ENCODE measurements around the gene RASSF4. TPM values are rescaled to one million over a fixed set of nuclear protein-coding genes. Genes with fewer than 3 reads are reported as not detected.
A peak's percentile ranks its signal among the peaks of the same experiment; 100 is the strongest.

RASSF4 gene
- total and polyA plus RNA-seq, 4 experiments from 2014 or later, result 0.08 to 1.8 (median 0.92) TPM

DNA sequence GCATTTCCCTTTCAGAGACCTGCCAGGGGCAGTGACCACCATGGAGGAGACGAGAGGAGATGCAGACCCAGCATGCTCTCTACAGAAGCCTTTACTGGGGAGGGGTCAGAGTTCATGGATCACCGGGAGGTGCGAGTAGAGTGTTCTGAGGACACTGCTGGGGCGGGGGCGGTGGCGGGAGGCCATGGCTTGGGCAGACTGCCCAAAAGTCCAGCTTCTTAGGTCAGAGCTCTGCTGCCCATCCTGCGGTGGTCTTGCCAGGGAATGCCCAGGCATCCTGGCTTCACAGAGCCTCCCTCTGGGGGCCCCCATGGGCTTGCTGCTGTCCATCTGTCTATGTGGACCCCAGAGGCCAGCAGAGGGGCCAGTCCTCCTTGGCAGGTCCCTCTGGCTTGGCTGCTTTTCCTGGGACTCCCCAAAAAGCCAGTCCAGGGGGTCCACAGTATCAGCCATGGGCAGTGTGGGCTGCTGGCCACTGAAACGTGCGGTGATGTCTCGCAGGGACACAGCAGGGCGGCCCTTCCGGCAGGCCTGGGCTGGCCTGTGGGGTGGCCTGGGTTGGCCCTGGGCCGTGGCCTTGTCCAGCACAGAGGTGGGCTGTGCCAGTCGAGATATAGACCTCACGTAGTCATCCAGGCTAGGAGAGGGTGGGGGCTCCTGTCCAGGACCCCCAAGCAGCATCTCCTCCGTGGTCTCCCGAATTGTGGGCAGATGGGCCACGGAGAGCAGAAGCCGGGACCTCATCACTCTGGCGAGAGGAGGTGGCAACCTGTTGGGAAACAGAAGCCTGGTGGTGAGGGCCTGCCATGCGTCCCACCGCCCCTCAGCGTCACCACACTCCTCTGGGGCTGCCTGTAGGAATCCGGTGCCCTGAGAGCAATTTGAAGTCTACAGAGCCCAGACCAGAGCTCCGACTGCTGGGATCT is 17.9 kb downstream of the RASSF4 start:
- Histone ChIP-seq H3K36me3 (ENCODE audit: insufficient read depth, low read length) (no peaks in the 10 kb centered on the region), H3K27me3 (ENCODE audit: insufficient read depth, low read length) (no peaks in the 10 kb centered on the region), H3K4me3 (ENCODE audit: low read length in 2 of 2) (no peak overlapping the region), H3K27ac (ENCODE audit: low read depth, low read length) (no peak overlapping the region), H3K4me1 (ENCODE audit: insufficient read depth, low read length) (peaks cover 17% of the 10 kb centered on the region), H3K9me3 (ENCODE audit: control insufficient read depth in 1 of 2, low read length in 2 of 2) (no peaks in the 10 kb centered on the region)
- no peaks in the 10 kb centered on the region for H3K27me3 Mint-ChIP-seq
- H3K4me1 Mint-ChIP-seq, result peaks cover 0 to 9% (median 3%) of the 10 kb centered on the region in 4 donors
- H3K9me3 Mint-ChIP-seq, result no peaks in the 10 kb centered on the region
- intact Hi-C loops (cut with micrococcal nuclease), result loop anchor here (10.0 kb wide), 1 partner anchor 113 kb away; no protein-coding TSS in a partner anchor
- no peak overlapping the region for H3K4me3 Mint-ChIP-seq
- ChIA-PET CTCF (ENCODE audit: partially characterized antibody) (interaction anchor here (1.1 to 2.5 kb wide), 2 partner anchors 26 to 45 kb away, joined by 4 to 25 read pairs; no protein-coding TSS in a partner anchor), POLR2A (ENCODE audit: partially characterized antibody) (no interaction called here)
- DNase-seq, result no peak
- no peak overlapping the region for H3K27ac Mint-ChIP-seq
- no peaks in the 10 kb centered on the region for H3K36me3 Mint-ChIP-seq

DNA sequence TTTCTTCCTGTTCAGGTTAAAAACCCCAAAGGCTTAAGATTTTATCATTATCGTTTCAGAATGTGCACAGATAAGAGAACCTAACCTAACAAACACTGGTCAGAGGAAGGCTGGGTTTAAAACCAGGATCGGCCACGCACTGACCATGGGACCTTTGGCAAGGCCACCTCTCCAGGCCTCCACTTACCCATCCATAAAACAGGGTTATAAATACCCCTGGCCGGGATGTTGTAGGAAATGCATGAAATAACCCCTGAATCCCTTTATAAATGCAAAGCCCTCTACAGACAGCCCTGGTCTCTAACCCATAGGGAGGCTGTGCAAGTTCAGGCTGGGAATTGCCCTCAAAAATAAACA is 18.6 kb downstream of the RASSF4 start:
- Mint-ChIP-seq H3K9me3 (no peaks in the 10 kb centered on the region), H3K27me3 (no peaks in the 10 kb centered on the region), H3K36me3 (no peaks in the 10 kb centered on the region), H3K4me3 (no peak overlapping the region), H3K27ac (no peak overlapping the region), H3K4me1 (peaks cover 0 to 9% (median 3%) of the 10 kb centered on the region in 4 donors)
- ChIA-PET POLR2A (ENCODE audit: partially characterized antibody) (no interaction called here), CTCF (ENCODE audit: partially characterized antibody) (interaction anchor here (1.0 to 2.5 kb wide), 3 partner anchors 22 to 45 kb away, joined by 3 to 25 read pairs (median 4); no protein-coding TSS in a partner anchor)
- Histone ChIP-seq H3K9me3 (ENCODE audit: control insufficient read depth in 1 of 2, low read length in 2 of 2) (no peaks in the 10 kb centered on the region), H3K27ac (ENCODE audit: low read depth, low read length) (no peak overlapping the region), H3K4me1 (ENCODE audit: insufficient read depth, low read length) (peaks cover 17% of the 10 kb centered on the region), H3K27me3 (ENCODE audit: insufficient read depth, low read length) (no peaks in the 10 kb centered on the region), H3K36me3 (ENCODE audit: insufficient read depth, low read length) (no peaks in the 10 kb centered on the region), H3K4me3 (ENCODE audit: low read length in 2 of 2) (no peak overlapping the region)
- intact Hi-C loops (cut with micrococcal nuclease), result loop anchor here (10.0 kb wide), 1 partner anchor 113 kb away; no protein-coding TSS in a partner anchor
- DNase-seq, result no peak

DNA sequence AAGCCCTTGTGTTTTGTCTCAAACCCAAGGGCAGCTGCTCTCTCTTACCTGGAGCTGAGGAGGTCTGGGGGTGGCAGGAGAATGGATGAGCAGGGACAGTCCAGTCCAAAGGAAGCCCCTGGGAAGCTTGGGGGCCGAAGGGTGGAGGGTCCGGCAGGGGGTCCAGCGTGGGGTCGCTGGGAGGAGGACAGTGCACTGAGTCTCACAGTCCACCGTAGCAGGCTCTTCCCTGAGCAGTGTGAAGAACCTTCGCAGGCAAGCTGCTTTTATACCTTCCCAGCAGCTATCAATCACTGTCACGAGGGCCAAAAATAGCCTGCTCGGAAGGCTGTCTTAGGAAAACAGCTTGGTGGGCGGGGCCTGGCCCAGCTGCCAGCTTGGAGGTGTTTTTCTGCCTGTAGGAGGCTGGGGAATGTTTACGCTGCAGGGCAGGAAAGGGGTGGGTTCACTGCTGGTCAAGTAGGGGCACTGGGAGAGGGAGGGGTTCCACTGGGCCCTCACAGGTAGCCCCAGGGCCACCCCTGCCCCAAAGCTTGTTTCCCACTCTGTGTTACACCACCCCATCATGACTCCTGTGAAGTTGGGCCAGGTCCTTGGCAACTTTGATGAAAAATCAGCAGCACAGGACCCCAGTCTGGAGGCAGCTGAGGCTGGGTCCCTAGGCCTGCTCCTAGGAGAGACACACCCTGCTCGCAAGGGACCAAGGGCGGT is 19.1 kb downstream of the RASSF4 start, which contains the start of gene DEPP1:
Gene DEPP1 (minus strand): TSS at position 240 of the 711 bp plus-strand sequence. CDS start 779 bp downstream, outside the sequence.
- ChIA-PET CTCF (ENCODE audit: partially characterized antibody) (interaction anchor here (1.0 to 2.5 kb wide), 3 partner anchors 21 to 46 kb away, joined by 3 to 25 read pairs (median 4); no protein-coding TSS in a partner anchor), POLR2A (ENCODE audit: partially characterized antibody) (no interaction called here)
- no peak within 1 kb of the TSS for H3K27ac ChIP-seq (ENCODE audit: low read depth, low read length)
- peaks cover 0 to 9% (median 3%) of the 10 kb centered on the region in 4 donors for H3K4me1 Mint-ChIP-seq
- no peaks in the 10 kb centered on the region for H3K27me3 ChIP-seq (ENCODE audit: insufficient read depth, low read length)
- H3K9me3 ChIP-seq (ENCODE audit: control insufficient read depth in 1 of 2, low read length in 2 of 2), result no peaks in the 10 kb centered on the region
- H3K4me3 Mint-ChIP-seq, result no peak within 1 kb of the TSS
- peak within 1 kb of the TSS in 1 of 7 donors; percentile 15 for H3K27ac Mint-ChIP-seq
- intact Hi-C loops (cut with micrococcal nuclease), result loop anchor here (10.0 kb wide), 1 partner anchor 114 kb away; no protein-coding TSS in a partner anchor
- H3K27me3 Mint-ChIP-seq, result no peaks in the 10 kb centered on the region
- H3K36me3 ChIP-seq (ENCODE audit: insufficient read depth, low read length), result no peaks in the 10 kb centered on the region
- H3K9me3 Mint-ChIP-seq, result no peaks in the 10 kb centered on the region
- no peak for DNase-seq
- peaks cover 13% of the 10 kb centered on the region for H3K4me1 ChIP-seq (ENCODE audit: insufficient read depth, low read length)
- no peaks in the 10 kb centered on the region for H3K36me3 Mint-ChIP-seq
- no peak within 1 kb of the TSS for H3K4me3 ChIP-seq (ENCODE audit: low read length in 2 of 2)

DNA sequence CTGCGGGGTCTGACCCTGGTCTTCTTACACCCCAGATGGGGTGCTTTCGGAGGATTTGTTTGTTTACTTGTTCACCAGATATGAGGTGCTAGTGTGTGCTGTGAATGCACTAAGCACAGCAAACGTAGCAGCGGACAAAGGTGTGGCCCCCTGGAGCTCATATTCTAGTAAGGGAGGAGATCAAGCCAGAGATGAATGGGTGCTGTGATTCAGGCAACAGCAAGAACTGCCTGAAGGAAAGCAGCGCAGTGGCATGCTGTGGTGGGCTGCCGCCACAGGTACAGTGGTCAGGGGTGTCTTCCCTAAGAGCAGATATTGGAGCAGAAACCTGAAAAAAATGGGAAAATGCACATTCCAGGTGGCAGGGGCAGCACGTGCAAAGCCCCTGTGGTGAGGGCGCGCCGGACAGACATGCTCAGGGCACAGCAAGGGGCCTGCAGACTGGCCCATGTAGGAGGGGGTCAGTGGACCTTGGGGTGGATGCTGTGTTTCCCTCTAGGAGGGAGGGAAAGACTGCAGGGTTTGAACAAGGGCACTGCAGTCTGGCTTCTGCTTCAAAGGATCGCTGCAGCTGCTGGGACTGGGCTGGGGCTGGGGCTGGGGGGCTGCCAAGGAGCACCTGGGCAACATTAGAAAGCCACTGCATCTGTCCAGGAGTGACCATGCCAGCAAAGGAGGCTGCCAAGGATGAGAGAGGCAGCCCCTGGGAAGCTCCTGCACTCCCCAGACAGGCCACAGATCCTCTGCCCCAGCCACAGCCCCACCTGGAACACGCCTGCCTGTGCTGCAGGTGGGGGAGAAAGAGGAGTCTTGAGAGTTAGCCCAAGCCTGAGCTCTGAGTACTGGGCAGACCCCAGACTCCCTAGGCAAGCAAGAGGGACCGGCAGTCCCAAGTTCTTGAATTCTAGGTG is 19.9 kb downstream of the RASSF4 start:
- no peak overlapping the region for H3K27ac ChIP-seq (ENCODE audit: low read depth, low read length)
- CTCF ChIA-PET (ENCODE audit: partially characterized antibody), result interaction anchor here (1.0 to 2.5 kb wide), 5 partner anchors 12 to 46 kb away, joined by 3 to 25 read pairs (median 4); no protein-coding TSS in a partner anchor

DNA sequence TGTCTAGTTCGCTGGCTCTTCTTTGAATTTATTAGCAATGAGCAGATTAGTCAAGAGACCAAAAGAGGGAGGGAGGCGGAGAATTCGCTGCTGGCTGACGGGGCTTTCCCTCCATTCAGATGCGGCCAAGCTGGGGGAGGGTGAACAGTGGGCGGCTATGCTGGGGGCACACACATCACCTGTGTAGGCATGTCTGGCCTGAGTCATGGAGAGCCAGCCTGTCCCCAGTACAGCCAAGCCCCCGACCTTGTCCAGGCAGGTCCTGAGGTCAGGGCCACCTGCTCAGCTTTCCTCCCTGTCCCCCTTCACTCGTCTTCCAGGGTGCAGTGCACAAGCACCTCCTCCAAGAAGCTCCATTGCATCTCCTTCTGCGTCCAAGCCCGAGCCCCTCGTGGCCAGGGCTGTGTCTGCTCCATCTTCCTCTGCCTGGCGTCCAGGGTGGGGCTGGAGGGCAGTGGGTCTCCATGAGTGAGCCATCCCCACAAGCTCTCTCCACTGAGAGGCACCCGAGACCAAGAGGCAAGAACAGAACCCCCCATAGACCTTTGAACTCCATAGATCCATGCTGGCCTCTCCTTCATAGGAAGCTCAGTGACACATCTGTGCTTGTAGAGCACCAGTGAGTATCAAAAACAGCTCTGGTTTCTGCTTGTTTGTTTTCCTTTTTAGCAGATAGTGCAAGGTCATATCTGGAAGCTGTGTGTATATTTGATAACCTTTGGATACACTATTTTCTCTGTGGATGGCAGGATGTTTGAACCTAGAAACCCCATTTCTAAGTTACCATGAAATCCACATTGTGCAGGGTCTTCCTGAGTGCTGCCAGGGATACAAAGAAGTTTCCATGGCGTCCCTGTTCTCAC is 20.9 kb downstream of the RASSF4 start:
- intact Hi-C loops (cut with micrococcal nuclease), result no loop called here
- no peak overlapping the region for H3K27ac Mint-ChIP-seq

More for the DNA sequence above, 19.9 kb downstream of the RASSF4 start:
- H3K4me1 ChIP-seq (ENCODE audit: insufficient read depth, low read length), result peaks cover 5% of the 10 kb centered on the region
- POLR2A ChIA-PET (ENCODE audit: partially characterized antibody), result no interaction called here
- intact Hi-C loops (cut with micrococcal nuclease), result loop anchor here (10.0 kb wide), 1 partner anchor 115 kb away; no protein-coding TSS in a partner anchor
- H3K36me3 Mint-ChIP-seq, result no peaks in the 10 kb centered on the region
- no peaks in the 10 kb centered on the region for H3K36me3 ChIP-seq (ENCODE audit: insufficient read depth, low read length)
- no peaks in the 10 kb centered on the region for H3K27me3 Mint-ChIP-seq
- H3K27ac Mint-ChIP-seq, result no peak overlapping the region
- H3K9me3 ChIP-seq (ENCODE audit: control insufficient read depth in 1 of 2, low read length in 2 of 2), result no peaks in the 10 kb centered on the region
- no peak for DNase-seq
- no peak overlapping the region for H3K4me3 Mint-ChIP-seq
- no peaks in the 10 kb centered on the region for H3K27me3 ChIP-seq (ENCODE audit: insufficient read depth, low read length)
- H3K4me1 Mint-ChIP-seq, result peaks cover 0 to 4% (median 3%) of the 10 kb centered on the region in 4 donors
- H3K4me3 ChIP-seq (ENCODE audit: low read length in 2 of 2), result no peak overlapping the region
- H3K9me3 Mint-ChIP-seq, result no peaks in the 10 kb centered on the region

More for the DNA sequence above, 20.9 kb downstream of the RASSF4 start:
- Histone ChIP-seq H3K9me3 (ENCODE audit: control insufficient read depth in 1 of 2, low read length in 2 of 2) (no peaks in the 10 kb centered on the region), H3K27me3 (ENCODE audit: insufficient read depth, low read length) (no peaks in the 10 kb centered on the region), H3K4me3 (ENCODE audit: low read length in 2 of 2) (no peak overlapping the region), H3K4me1 (ENCODE audit: insufficient read depth, low read length) (no peaks in the 10 kb centered on the region), H3K36me3 (ENCODE audit: insufficient read depth, low read length) (no peaks in the 10 kb centered on the region), H3K27ac (ENCODE audit: low read depth, low read length) (no peak overlapping the region)
- no peaks in the 10 kb centered on the region for H3K9me3 Mint-ChIP-seq
- peaks cover 0 to 4% (median 2%) of the 10 kb centered on the region in 4 donors for H3K4me1 Mint-ChIP-seq
- no peaks in the 10 kb centered on the region for H3K27me3 Mint-ChIP-seq
- POLR2A ChIA-PET (ENCODE audit: partially characterized antibody), result no interaction called here
- H3K4me3 Mint-ChIP-seq, result no peak overlapping the region
- no peak for DNase-seq
- H3K36me3 Mint-ChIP-seq, result no peaks in the 10 kb centered on the region
- CTCF ChIA-PET (ENCODE audit: partially characterized antibody), result interaction anchor here (0.8 to 1.3 kb wide), 3 partner anchors 11 to 48 kb away, joined by 3 to 4 read pairs (median 4); no protein-coding TSS in a partner anchor

Measured in CD4-positive, alpha-beta memory T cell (primary cell).